ENCODE measurements around the gene ITGA11.

The ITGA11 gene

GRCh38 chr15:68328964-68329363 lies 103.0 kb downstream of the ITGA11 start:
- no peak for DNase-seq (ENCODE audit: low read depth in 2 of 2)

- no peak for DNase-seq (ENCODE audit: low read depth in 2 of 2)
These were observed 103.5 kb downstream of the ITGA11 start for GRCh38 chr15:68328443-68328842.

- no peak for DNase-seq (ENCODE audit: low read depth in 2 of 2)
These were observed 105.1 kb downstream of the ITGA11 start for GRCh38 chr15:68326711-68327354.

- DNase-seq (ENCODE audit: low read depth in 2 of 2), result no peak
These were observed 106.2 kb downstream of the ITGA11 start for GRCh38 chr15:68325726-68326125.

GRCh38 chr15:68322796-68323195 lies 109.2 kb downstream of the ITGA11 start:
- DNase-seq (ENCODE audit: low read depth in 2 of 2), result no peak

- DNase-seq (ENCODE audit: low read depth in 2 of 2), result no peak
These were observed 110.7 kb downstream of the ITGA11 start for GRCh38 chr15:68321229-68321628.

- DNase-seq (ENCODE audit: low read depth in 2 of 2), result no peak
These were observed 112.0 kb downstream of the ITGA11 start for GRCh38 chr15:68319997-68320396.

- no peak for DNase-seq (ENCODE audit: low read depth in 2 of 2)
These were observed 112.7 kb downstream of the ITGA11 start for GRCh38 chr15:68318931-68319909.

GRCh38 chr15:68318008-68318835 lies 113.7 kb downstream of the ITGA11 start:
- no peak for DNase-seq (ENCODE audit: low read depth in 2 of 2)

- DNase-seq (ENCODE audit: low read depth in 2 of 2), result no peak
These were observed 114.5 kb downstream of the ITGA11 start for GRCh38 chr15:68317281-68318007.

GRCh38 chr15:68316061-68316804 lies 115.7 kb downstream of the ITGA11 start:
- DNase-seq (ENCODE audit: low read depth in 2 of 2), result no peak

- DNase-seq (ENCODE audit: low read depth in 2 of 2), result no peak
These were observed 116.4 kb downstream of the ITGA11 start for GRCh38 chr15:68315495-68316031.

GRCh38 chr15:68315035-68315434 lies 116.9 kb downstream of the ITGA11 start:
- DNase-seq (ENCODE audit: low read depth in 2 of 2), result no peak

GRCh38 chr15:68314563-68314962 lies 117.4 kb downstream of the ITGA11 start:
- no peak for DNase-seq (ENCODE audit: low read depth in 2 of 2)

GRCh38 chr15:68313501-68314410 lies 118.2 kb downstream of the ITGA11 start:
- DNase-seq (ENCODE audit: low read depth in 2 of 2), result no peak

- DNase-seq (ENCODE audit: low read depth in 2 of 2), result no peak
These were observed 119.2 kb downstream of the ITGA11 start for GRCh38 chr15:68312701-68313204.

GRCh38 chr15:68311859-68312557 lies 120.0 kb downstream of the ITGA11 start:
- no peak for DNase-seq (ENCODE audit: low read depth in 2 of 2)

- no peak for DNase-seq (ENCODE audit: low read depth in 2 of 2)
These were observed 120.5 kb downstream of the ITGA11 start for GRCh38 chr15:68311464-68311835.

Data from stimulated activated CD8-positive, alpha-beta memory T cell treated with anti-CD3 and anti-CD28 coated beads, Interleukin-15, amount 100 ng/mL, for 4 hours (primary cell).